ENCODE data around the gene MYO15A.

The MYO15A gene

GRCh38 chr17:18093616-18094408 lies 14.7 kb upstream of the MYO15A start:
- DNase-seq, result peak; percentile 29
- no peaks in the 10 kb centered on the region for H3K27me3 Mint-ChIP-seq
- peaks cover 36% of the 10 kb centered on the region for H3K36me3 Mint-ChIP-seq
- CTCF ChIA-PET, result no interaction called here
- no peak overlapping the region for H3K4me3 Mint-ChIP-seq
- H3K27ac Mint-ChIP-seq, result no peak overlapping the region
- H3K9me3 Mint-ChIP-seq, result no peaks in the 10 kb centered on the region
- H3K4me1 Mint-ChIP-seq, result peaks cover 15% of the 10 kb centered on the region

DNA sequence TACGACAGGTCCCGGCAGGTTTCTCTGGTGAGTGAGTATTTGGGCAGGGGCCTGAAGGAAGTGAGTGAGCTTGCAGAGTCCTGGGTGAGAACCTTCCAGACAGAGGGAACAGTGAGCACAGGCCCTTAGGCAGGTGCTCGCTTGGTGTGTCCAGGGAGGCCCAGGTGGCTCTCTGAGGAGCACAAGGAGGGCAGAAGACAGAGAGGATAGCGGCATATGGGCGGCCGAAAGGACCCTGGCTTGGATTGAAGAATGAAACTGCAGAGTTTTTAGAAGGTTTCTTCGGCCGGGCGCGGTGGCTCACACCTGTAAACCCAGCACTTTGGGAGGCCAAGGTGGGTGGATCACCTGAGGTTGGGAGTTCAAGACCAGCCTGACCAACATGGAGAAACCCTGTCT lies 14.1 kb upstream of the MYO15A start:
- CTCF ChIA-PET, result no interaction called here
- H3K27ac Mint-ChIP-seq, result no peak overlapping the region
- H3K9me3 Mint-ChIP-seq, result no peaks in the 10 kb centered on the region

DNA sequence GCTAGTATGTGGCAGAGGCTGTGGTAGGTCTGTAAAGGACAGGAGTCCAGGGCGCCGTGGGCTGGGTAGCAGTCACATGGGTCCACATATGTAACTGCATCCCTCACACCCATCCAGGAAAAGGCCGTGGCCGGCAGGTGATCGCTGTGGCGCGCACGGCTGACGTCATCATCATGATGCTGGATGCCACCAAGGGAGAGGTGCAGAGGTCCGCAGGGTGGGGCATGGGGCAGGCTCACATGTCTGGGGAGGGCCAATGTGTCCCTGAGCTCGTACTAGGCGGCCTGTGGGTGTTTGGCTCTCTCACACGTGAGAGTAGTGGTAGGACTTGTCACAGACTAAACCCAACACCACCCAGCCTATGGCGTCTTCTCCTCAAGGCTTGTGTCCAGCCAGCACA lies 9.0 kb upstream of the MYO15A start:
- Mint-ChIP-seq H3K4me1 (no peaks in the 10 kb centered on the region), H3K27me3 (no peaks in the 10 kb centered on the region), H3K27ac (no peak overlapping the region), H3K4me3 (no peak overlapping the region), H3K36me3 (peaks cover 32% of the 10 kb centered on the region), H3K9me3 (no peaks in the 10 kb centered on the region)
- DNase-seq, result no peak
- CTCF ChIA-PET, result no interaction called here

More for the DNA sequence above, 14.1 kb upstream of the MYO15A start:
- Mint-ChIP-seq H3K27me3 (no peaks in the 10 kb centered on the region), H3K36me3 (peaks cover 38% of the 10 kb centered on the region), H3K4me3 (no peak overlapping the region), H3K4me1 (peaks cover 9% of the 10 kb centered on the region)
- DNase-seq, result no peak

- Mint-ChIP-seq H3K4me1 (no peaks in the 10 kb centered on the region), H3K4me3 (no peak overlapping the region), H3K27me3 (no peaks in the 10 kb centered on the region), H3K27ac (no peak overlapping the region), H3K36me3 (peaks cover 31% of the 10 kb centered on the region), H3K9me3 (no peaks in the 10 kb centered on the region)
- CTCF ChIA-PET, result no interaction called here
- no peak for DNase-seq
These were observed 7.9 kb upstream of the MYO15A start for GRCh38 chr17:18100616-18101015.

DNA sequence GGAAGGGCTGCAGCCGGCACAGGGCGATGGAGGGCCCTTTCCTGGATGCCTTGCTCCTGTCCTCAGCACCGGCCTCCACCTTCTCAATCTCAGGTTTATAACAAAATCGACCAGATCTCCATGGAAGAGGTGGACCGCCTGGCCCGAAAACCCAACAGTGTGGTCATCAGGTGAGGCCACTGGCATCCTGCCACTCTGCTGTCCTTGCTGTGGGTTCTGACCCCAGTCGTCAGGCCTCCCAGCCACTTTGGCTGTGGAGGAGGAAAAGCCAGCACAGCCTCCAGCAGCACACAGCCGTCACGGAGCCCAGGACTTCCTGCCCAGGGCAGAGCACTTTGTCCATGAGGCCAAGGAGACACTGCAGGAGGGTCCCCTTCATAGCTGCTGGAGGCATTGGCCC lies 6.7 kb upstream of the MYO15A start:
- DNase-seq, result no peak
- peaks cover 19% of the 10 kb centered on the region for H3K36me3 Mint-ChIP-seq
- H3K9me3 Mint-ChIP-seq, result no peaks in the 10 kb centered on the region
- H3K27ac Mint-ChIP-seq, result no peak overlapping the region
- no peaks in the 10 kb centered on the region for H3K27me3 Mint-ChIP-seq
- CTCF ChIA-PET, result no interaction called here
- no peaks in the 10 kb centered on the region for H3K4me1 Mint-ChIP-seq
- H3K4me3 Mint-ChIP-seq, result no peak overlapping the region

DNA sequence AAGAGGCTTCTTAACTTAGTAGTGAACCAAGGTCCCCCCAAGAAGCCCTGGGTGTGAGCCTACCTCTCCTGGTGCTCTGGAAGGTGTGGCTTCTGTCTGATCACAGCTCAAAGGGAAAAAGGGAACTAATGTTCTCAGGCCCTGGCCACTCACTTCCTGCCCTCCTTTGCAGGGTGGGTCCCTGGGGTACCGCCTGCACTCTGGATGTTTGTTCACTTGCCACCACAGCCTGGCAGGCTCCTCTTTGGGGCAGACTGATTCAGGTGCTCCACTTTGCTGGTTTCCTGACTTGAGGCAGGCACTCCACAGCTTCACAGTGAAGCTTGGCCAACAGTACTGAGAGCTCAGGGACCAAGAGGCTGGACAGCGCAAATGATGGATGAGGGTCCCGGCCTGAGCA lies 5.9 kb upstream of the MYO15A start:
- no peak overlapping the region for H3K4me3 Mint-ChIP-seq
- H3K9me3 Mint-ChIP-seq, result no peaks in the 10 kb centered on the region
- H3K36me3 Mint-ChIP-seq, result peaks cover 18% of the 10 kb centered on the region
- no peaks in the 10 kb centered on the region for H3K27me3 Mint-ChIP-seq
- H3K4me1 Mint-ChIP-seq, result no peaks in the 10 kb centered on the region
- CTCF ChIA-PET, result no interaction called here
- no peak for DNase-seq
- H3K27ac Mint-ChIP-seq, result no peak overlapping the region

- Mint-ChIP-seq H3K4me3 (no peak overlapping the region), H3K4me1 (no peaks in the 10 kb centered on the region), H3K27me3 (no peaks in the 10 kb centered on the region), H3K27ac (no peak overlapping the region), H3K36me3 (peaks cover 12% of the 10 kb centered on the region), H3K9me3 (no peaks in the 10 kb centered on the region)
- CTCF ChIA-PET, result no interaction called here
- DNase-seq, result no peak
These were observed 3.5 kb upstream of the MYO15A start for GRCh38 chr17:18105027-18105426.

GRCh38 chr17:18105595-18105994 lies 3.0 kb upstream of the MYO15A start:
- DNase-seq, result no peak
- H3K9me3 Mint-ChIP-seq, result no peaks in the 10 kb centered on the region
- H3K27me3 Mint-ChIP-seq, result no peaks in the 10 kb centered on the region
- no peak overlapping the region for H3K4me3 Mint-ChIP-seq
- peaks cover 8% of the 10 kb centered on the region for H3K36me3 Mint-ChIP-seq
- CTCF ChIA-PET, result interaction anchor here (0.6 kb wide), 1 partner anchor 715 kb away, joined by 3 read pairs; no protein-coding TSS in a partner anchor
- H3K27ac Mint-ChIP-seq, result no peak overlapping the region
- no peaks in the 10 kb centered on the region for H3K4me1 Mint-ChIP-seq

DNA sequence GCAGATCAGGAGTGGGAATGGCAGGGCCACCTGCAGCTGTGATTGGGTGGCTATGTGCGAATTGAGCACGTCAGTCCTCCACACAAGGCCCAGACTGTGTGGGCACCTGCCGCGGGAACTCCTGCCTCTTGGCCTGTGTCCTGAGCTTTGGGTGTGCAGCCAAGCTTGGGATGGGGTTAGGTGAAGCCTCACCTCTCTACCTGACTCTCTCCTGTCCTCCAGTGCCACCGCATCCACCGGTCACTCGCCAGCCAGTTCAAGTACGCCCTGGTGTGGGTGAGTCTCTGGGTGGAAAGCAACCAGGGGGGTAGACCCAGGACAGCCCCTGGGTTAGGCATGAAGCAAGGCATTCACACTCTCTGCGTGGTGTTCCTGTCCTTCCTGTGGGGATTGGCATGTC lies 2.3 kb upstream of the MYO15A start:
- peaks cover 8% of the 10 kb centered on the region for H3K36me3 Mint-ChIP-seq
- no peak overlapping the region for H3K27ac Mint-ChIP-seq
- no peaks in the 10 kb centered on the region for H3K4me1 Mint-ChIP-seq
- DNase-seq, result no peak
- H3K4me3 Mint-ChIP-seq, result no peak overlapping the region
- no peaks in the 10 kb centered on the region for H3K27me3 Mint-ChIP-seq
- CTCF ChIA-PET, result interaction anchor here (0.6 kb wide), 1 partner anchor 716 kb away, joined by 3 read pairs; no protein-coding TSS in a partner anchor
- H3K9me3 Mint-ChIP-seq, result no peaks in the 10 kb centered on the region

DNA sequence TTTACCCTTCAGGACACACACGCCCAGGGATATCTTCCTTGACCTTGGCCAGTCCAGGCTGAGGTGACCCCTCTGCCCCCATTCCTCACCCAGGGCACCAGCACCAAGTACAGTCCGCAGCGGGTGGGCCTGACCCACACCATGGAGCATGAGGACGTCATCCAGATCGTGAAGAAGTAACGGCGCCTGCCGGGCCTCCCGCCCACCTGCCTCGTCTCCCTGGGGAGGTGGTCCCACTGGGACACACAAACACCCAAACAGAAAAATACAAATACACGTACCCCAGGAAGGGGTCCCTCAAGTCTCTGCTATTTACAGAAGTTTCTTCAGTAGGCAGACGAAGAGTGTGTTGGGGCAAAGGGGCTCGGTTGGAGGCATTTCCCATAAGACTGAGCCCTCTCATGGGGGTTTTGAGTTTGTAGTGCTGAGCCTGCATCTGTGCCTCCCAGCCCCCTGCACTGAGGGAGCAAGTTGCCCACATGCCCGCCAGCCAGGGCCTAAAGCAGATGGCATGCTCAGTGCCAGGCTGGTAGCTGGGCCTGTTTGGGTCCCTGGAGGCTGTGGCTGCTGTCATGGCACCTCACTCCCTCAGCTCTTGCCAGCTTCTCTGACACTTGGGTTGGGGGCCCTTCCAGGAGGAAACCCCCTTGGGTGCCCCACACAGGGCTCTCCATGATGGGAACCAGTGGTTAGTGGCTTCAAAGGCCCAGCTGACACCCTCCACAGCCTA lies 1.3 kb upstream of the MYO15A start:
- no peak for DNase-seq
- no peaks in the 10 kb centered on the region for H3K4me1 Mint-ChIP-seq
- H3K36me3 Mint-ChIP-seq, result peaks cover 4% of the 10 kb centered on the region
- no peaks in the 10 kb centered on the region for H3K27me3 Mint-ChIP-seq
- no peaks in the 10 kb centered on the region for H3K9me3 Mint-ChIP-seq
- H3K27ac Mint-ChIP-seq, result no peak overlapping the region
- H3K4me3 Mint-ChIP-seq, result no peak overlapping the region
- CTCF ChIA-PET, result no interaction called here

DNA sequence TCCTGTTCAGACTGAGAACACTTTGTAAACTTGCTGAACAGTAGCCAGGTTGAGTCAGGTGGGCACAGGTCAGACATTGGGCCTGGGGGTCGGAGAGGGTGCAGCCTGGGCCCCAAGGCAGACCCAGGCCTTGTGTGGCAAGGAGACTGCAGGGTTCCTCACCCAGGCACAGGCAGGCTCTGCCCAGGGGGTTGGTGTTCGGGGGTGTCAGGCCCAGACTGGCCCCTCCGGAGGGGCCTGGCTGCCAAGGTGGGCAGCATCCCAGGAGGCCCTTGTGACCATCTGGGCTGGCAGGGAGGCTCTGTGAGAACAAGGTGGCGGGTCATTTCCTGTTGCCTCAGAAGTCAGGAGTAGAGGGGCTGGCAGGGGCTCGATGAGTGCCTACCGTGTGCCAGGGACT lies 585 bp upstream of the MYO15A start:
- H3K36me3 Mint-ChIP-seq, result peaks cover 4% of the 10 kb centered on the region
- H3K4me1 Mint-ChIP-seq, result no peaks in the 10 kb centered on the region
- H3K9me3 Mint-ChIP-seq, result no peaks in the 10 kb centered on the region
- no peaks in the 10 kb centered on the region for H3K27me3 Mint-ChIP-seq
- DNase-seq, result no peak
- CTCF ChIA-PET, result no interaction called here
- H3K4me3 Mint-ChIP-seq, result no peak overlapping the region
- H3K27ac Mint-ChIP-seq, result no peak overlapping the region

DNA sequence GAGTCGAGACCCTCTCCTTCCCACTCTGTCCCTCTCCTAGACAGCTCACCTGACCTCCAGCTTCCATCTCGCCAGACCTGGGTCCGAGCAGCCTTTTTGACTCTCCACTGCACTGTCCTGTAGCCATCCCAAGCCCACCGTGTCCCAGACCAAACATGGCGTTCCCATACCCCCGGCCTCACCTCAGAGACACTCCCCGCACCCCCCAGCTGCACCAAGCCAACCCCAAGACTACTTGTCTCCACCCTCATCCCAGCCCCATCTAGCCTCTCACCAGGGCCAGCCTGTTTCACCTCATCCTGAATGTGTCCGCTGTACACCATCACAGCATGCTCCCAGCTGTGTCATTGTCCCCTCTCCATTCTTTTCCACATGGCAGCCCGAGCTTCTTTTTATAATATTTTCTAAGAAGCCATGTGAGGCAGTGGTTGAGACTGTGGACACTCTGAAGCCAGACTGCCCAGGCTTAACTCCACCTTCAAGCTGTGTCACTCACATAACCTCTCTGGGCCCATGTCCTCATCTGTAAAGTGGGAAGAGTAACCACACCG lies 1.5 kb downstream of the MYO15A start:
- H3K36me3 Mint-ChIP-seq, result peaks cover 1% of the 10 kb centered on the region
- DNase-seq, result no peak
- CTCF ChIA-PET, result no interaction called here
- no peaks in the 10 kb centered on the region for H3K27me3 Mint-ChIP-seq
- no peak overlapping the region for H3K27ac Mint-ChIP-seq
- H3K4me1 Mint-ChIP-seq, result no peaks in the 10 kb centered on the region
- no peaks in the 10 kb centered on the region for H3K9me3 Mint-ChIP-seq
- H3K4me3 Mint-ChIP-seq, result no peak overlapping the region

- DNase-seq, result no peak
- CTCF ChIA-PET, result no interaction called here
- Mint-ChIP-seq H3K4me3 (no peak overlapping the region), H3K27me3 (no peaks in the 10 kb centered on the region), H3K27ac (no peak overlapping the region), H3K36me3 (no peaks in the 10 kb centered on the region), H3K4me1 (no peaks in the 10 kb centered on the region), H3K9me3 (no peaks in the 10 kb centered on the region)
These were observed 2.1 kb downstream of the MYO15A start for GRCh38 chr17:18110636-18111145.

- Mint-ChIP-seq H3K27ac (no peak overlapping the region), H3K4me1 (no peaks in the 10 kb centered on the region)
These were observed 2.9 kb downstream of the MYO15A start for GRCh38 chr17:18111330-18111971.

More at GRCh38 chr17:18111330-18111971, 2.9 kb downstream of the MYO15A start:
- H3K9me3 Mint-ChIP-seq, result no peaks in the 10 kb centered on the region
- DNase-seq, result no peak
- H3K27me3 Mint-ChIP-seq, result no peaks in the 10 kb centered on the region
- H3K4me3 Mint-ChIP-seq, result no peak overlapping the region
- CTCF ChIA-PET, result no interaction called here
- no peaks in the 10 kb centered on the region for H3K36me3 Mint-ChIP-seq
